ENCODE measurements around the gene KCTD17.

GRCh38 chr22:37033605-37034430, 17.7 kb upstream of the KCTD17 start:
- TF ChIP-seq TARDBP (IDR thresholded peaks at IDR 0.05) (no peak), SP1 (IDR thresholded peaks at IDR 0.05) (no peak), ZNF384 (IDR thresholded peaks at IDR 0.05) (no peak), L3MBTL2 (conservative IDR thresholded peaks at IDR 0.05) (no peak)

Measured in HEK293T (cell line).